NCI-H187 (cell line): ENCODE data around the gene CPSF3.

Experiments
- DNase-seq, 2 experiments: peaks; one replicate each; lab custom pipeline; 2025; lab: John Stamatoyannopoulos, UW

Gene CPSF3

DNA sequence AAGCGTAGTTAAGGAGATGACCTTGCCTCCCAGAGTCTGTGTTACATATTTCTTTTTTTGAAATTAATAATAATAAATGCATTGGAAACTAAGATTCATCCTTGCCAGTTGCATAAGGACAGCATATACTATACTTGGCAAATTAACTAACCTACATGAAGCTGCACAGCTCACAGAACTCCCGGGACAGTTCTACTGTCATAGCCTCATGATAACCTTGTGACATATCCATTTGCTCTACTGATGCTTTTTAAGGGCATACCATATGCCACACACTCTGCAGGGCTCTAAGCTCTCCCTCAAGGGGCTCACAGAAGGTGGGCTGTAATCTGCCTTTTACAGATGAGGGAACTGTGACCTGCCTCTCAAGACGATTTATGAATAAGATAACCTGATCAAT lies 3.9 kb upstream of the CPSF3 start:
- DNase-seq, result no peak

DNA sequence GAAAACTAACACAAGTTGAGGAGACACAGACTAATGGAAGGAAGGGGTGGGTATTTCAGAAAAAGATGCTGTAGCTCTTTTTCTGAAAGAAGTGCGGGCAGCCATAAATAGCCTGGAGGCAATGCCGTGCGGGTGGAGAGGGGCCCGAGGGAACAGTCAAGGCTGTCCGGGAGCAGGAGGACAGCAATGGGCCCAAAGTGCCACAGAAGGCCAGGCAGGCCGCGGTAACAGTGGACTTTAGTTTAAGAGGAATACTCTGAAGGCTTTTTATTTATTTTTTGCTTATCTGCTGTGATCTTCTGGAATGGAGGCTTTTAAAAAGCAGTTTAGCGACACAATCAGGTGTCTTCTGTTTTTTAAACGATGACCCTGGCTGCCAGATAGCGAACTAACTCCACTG lies 3.0 kb upstream of the CPSF3 start:
- no peak for DNase-seq

DNA sequence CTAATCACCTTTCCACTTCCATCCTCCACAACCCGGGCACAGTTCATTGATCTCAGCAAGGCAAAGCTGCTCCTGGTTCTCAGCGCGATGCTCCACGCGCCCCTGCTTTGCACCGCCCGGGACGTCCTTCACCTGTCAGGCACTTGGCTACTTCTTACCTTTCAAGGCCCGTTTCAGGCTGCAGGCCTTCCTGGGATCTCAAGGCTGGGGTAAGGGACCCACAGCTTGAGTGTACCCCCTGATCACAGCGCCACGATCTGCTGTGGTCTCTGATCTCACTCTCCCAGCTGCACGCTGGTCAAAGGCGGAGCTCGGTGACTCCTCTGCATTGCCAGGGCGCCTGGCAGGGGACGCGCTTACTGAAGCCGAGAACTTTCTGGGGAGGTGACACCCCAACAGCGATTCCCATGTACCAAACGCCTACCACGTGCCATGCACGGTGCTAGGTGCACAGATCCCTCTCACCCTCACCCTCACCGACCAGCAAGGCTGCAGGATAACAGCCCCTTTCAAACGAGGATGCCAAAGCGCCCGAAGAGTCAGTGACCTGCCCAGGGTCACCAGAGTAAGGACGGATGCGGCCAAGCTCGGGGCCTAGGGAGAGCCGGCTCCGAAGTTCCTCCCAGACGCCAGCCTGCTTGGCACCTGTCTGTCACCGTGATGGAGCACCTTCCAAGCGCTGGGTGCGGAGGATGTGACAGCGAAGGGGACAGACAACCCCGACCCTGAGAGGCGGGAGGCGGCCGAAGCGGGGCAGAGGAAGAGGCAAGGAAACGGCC lies 944 bp upstream of the CPSF3 start:
- DNase-seq, result peak; percentile 42 to 59

DNA sequence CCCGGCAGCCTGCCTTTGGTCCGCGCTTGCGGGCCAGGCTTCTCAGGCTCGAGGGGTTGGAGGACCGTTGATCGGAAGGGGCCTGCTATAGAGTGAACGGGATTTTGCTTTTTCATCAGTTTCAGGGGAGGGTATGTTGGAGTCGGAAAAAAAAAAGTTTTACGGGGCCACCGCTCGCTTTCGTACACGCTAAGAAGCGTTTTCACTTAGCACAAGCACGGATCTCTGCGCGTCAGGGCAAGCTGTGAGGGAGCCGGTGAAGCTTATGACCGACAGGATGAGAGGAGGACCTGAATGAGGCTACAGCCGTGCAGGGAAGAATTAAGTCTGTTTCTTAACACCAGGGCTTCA lies 443 bp downstream of the CPSF3 start:
- no peak for DNase-seq

- no peak for DNase-seq
Measured at GRCh38 chr2:9424447-9425164, 1.2 kb downstream of the CPSF3 start.

- DNase-seq, result no peak
Measured at GRCh38 chr2:9428965-9429577, 5.6 kb downstream of the CPSF3 start.

- DNase-seq, result no peak
Measured at GRCh38 chr2:9430316-9431293, 7.2 kb downstream of the CPSF3 start.

DNA sequence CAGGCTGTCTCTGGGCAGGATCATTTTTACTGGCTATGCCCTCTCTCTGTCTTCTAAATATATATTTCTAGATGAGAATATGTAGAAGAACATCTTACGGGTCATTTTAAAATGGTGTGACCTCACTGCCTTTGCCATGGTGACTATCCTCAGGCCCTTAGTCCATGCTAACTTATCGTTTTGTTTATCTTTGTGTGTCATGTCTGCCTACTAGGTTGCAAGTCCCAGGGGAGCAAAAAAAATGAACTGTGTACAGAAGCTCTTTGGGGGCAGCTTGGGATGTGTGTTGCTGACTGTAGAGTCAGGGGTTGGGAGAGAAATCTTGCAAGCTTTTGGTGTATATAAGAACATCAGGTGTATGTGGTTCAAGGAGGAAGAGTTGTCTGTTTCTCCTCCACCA lies 11.0 kb downstream of the CPSF3 start:
- no peak for DNase-seq

DNA sequence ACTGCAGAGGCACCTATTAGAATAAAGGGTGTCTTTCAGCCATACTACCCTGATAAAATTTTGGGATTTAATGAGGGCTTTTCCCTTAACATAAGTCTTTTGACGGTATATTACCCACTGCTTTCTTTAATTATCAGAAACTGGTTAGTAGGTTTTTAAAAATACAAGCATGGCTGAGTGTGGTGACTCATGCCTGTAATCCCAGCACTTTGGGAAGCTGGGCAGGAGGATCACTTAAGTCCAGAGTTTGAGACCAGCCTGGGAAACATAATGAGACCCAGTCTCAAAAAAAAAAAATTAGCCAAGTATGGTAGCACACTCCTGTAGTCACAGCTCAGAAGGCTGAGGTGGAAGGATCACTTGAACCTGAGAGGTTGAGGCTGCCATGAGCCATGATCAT lies 16.1 kb downstream of the CPSF3 start:
- no peak for DNase-seq

DNA sequence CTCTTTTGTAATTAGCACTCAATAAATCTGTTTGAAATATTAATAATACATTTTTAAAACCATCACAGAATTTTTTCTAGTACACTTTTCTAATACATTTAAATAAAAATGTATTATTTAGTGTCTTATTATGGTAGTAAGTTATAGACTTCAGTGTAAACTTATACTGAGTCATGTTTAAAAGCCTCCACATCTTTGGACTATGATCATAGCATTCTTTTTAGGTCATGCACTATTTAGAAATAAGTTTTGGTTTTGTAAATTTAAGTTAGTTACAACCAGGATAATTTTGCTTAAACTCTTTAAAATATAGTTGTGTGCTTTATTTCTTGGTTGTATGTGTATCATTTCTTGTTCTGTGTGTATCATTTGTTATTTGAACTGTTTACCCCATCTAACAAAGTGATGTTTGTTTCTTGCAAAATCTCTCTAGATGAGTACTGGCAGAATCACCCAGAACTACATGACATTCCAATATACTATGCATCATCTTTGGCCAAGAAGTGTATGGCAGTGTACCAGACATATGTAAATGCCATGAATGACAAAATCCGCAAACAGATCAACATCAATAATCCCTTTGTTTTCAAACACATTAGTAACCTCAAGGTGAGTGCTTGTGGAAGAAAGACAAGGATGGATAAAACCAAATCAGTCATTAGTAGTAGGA lies 16.7 kb downstream of the CPSF3 start:
- no peak for DNase-seq

DNA sequence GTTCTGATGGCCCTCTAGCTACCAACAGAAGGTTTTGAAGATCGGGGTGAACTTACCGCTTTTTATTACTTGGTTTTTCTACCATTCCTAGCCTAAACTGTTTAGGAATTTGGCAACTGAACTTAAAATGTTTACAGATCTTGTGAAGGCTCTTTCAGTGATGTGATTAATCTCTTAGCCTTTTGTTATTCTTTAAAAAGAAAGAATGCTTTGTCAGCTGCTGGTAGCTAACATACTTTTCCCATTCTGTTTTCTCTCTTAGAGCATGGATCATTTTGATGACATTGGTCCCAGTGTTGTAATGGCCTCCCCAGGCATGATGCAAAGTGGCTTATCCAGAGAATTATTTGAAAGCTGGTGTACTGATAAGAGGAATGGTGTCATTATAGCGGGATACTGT lies 18.1 kb downstream of the CPSF3 start:
- no peak for DNase-seq

GRCh38 chr2:9443526-9443925 lies 20.1 kb downstream of the CPSF3 start:
- DNase-seq, result no peak

DNA sequence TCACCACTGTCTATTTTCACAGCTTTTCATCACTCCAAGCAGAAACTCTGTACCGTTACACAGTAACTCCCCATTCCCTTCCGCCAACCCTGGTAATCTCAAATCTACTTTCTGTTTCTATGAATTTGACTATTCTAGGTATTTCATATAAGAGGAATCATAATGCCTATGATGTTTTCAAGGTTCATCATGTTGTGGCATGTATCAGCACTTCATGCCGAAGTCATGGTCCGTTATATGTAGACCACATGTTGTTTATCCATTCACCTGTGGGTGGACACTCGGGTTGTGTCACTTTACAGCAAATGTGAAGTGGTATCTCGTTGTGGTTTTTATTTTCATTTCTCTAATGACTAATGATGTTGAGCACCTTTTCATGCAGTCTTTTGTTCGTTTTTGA lies 21.6 kb downstream of the CPSF3 start:
- no peak for DNase-seq

DNA sequence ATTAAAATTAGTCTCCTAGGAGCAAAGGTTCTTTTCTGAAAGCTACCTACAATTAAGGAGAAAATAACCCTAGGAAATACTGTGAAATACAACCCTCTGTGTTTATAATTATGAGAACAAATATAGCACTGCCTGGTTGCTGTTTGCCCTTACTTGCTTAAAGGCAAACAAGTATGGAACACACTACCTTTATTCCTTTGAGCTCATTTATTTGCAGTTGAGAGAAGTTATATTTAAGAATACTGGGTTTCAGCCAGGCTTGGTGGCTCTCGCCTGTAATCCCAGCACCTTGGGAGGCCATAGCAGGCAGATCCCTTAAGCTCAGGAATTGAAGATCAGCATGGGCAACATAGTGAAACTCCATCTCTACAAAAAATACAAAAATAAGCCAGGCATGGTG lies 27.8 kb downstream of the CPSF3 start:
- no peak for DNase-seq

DNA sequence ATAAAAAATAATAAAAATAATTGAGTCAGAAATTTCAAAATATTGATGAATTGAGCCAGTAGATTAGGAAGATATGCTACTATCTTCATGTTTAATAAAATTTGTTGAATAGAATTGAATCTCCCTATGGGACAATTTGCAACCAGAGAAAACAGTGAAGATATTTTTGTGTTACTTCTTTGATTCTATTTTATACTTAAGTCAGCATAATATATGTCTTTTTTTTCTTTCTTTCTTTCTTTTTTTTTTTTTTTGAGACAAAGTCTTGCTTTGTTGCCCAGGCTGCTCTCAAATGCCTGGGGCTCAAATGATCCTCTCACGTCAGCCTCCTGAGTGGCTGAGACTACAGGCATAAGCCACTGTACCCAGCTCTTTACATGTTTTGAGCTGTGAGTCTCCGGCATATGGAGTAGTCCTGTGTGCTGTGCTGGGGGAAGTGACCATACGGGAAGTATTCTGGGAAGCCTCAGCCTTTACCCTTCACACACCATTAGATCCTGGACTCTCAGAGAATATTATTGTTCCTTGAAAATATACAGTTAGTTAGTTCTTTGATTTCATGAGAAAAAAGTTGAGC lies 37.1 kb downstream of the CPSF3 start:
- no peak for DNase-seq

DNA sequence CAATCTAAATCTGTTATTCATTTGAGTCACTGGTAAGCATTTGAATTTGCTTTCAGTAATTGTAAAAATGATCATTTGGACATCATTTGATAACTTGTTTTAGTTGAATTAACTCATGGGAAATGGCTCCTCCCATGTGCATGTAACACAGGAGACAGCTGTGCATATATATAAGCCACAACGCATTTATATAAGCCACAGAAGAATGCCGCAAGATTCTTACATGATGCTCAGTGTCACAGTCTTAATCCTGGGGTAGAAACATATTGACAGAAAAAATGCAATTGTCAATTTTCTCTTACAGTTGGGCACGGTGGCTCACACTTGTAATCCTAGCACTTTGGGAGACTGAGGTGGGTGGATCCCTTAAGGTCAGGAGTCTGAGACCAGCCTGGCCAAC lies 37.6 kb downstream of the CPSF3 start:
- no peak for DNase-seq

DNA sequence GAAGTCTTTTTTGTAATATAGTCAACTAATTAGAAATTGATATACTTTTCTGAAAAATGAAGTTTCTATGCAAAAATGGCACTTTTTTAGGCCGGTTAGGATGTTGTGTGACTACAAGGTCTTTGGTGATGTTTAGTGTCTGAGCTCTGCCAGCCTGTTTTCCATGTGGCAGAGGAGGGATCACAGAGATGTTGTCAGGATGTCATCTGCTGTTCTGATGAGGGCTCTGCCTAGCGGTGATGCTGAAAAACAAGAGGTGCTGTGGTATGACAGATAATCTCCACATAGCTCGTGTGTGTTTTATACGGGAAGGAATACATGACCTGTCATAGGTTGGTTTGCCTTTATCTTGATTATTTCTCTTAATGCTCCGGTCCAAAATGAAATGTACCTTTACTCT lies 38.9 kb downstream of the CPSF3 start:
- no peak for DNase-seq

DNA sequence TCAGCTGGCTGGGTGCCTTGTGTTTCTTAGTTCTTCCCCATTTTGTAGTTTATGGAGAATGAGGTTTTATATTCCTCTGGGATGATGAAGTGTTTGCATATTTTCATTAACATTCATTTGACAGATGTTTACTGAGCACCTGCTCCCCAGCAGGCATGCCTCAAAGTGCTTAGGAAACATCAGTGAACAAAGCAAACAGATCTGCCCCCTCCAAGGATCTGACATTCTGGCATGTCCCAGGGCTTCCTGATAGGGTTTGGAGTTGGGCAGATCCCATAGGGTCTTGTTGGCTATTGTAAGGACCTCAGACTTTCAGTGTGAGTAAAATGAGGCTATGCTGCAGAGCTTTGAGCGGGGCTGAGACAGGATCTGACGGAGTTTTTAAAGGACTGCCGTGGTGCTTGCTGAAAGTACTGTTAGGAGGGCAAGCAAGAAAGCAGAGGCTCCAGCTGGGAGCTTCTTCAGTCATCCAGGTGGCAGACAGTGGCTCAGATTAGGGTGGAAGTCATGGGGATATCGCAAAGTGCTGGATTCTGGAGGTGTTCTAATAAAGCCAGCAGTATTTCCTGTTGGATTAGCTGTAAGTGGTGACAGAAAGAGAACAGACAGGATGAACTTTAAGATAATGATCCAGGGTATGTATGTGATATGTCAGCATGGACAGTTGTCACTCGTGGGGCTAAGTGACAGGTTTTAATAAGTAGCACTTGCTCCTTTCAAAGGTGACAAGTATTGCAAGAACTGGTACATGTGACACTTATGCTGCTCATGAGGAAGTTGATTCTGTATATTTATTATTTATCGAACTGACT lies 39.6 kb downstream of the CPSF3 start:
- peak in 1 of 2 experiments; percentile 42 for DNase-seq

DNA sequence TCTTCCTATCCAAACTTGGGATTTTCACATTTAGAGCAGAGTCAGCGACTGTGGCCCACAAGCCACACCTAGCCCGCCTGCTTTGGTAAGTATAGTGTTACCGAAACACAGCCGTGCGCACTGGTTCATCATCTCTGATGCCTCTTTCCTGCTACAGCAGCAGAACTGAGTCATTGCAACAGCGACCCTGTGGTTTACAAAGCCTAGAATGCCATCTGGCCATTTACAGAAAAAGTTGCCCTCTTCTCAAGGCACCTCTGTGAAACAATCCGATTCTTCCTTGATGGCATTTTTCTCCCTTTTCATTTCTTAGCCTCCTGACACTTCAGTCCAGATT lies 40.2 kb downstream of the CPSF3 start:
- DNase-seq, result no peak

GRCh38 chr2:9465170-9465569 lies 41.7 kb downstream of the CPSF3 start:
- DNase-seq, result no peak
